ENCODE measurements around the gene ZDHHC4. TPM values are rescaled to one million over a fixed set of nuclear protein-coding genes. Genes with fewer than 3 reads are reported as not detected.

Gene ZDHHC4
- total and polyA plus RNA-seq, 9 donors = 35.9 to 92.0 (median 47.8) TPM

DNA sequence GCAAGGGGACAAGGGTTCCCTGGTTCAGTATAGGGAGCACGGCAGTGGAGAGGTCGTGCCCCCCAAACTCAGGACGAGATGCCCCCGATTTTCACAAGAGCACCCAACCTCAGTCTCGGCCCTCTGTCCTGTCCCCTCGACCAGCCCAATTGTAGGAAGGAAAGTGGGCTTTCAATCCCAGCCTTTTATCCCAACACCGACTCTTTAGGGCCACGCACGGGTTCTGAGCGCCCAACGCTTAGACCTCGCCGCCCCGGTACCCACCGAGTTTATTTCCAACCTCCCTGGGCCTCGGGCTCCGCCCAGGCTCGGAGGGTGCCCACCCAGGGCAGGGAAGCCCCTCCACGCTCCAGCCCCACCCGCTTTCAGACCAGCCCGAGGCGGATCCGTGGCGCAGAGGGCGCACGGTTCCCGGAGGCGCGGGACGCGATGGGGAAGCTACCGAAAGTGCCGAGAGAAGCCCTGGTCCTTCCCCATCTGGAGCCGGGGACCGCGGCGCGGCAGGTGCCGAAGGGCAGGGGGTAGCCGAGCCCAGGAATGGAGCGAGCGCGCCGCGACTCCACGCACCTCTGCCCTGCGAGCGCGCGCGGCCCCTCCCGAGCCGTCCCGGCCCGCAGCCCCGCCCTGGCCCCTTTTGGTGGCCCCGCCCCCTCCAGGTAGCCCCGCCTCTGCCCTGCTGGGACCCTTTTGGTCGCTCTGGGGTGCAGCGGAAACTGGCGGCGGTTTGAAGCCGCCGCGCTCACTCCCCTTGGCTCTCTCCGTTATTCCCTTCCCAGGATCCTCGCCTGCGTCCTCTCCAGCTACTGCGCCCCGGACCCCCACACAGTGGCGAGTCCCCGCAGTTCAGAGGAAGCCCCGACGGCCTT is 46.4 kb upstream of the ZDHHC4 start:
- H3K4me1 ChIP-seq (ENCODE audit: insufficient read depth) = peaks cover 6% of the 10 kb centered on the region
- no peaks in the 10 kb centered on the region for H3K27me3 ChIP-seq
- H3K36me3 ChIP-seq = no peaks in the 10 kb centered on the region
- WGBS, 3 donors = 1 to 3% (median 2%) methylated on average over 38 to 74 of the region's 74 CpGs
- no peak for DNase-seq
- intact Hi-C loops (cut with DNase I) = no loop called here
- no peaks in the 10 kb centered on the region for H3K9me3 ChIP-seq
- H3K4me3 ChIP-seq = peak overlapping the region; percentile 2
- TF ChIP-seq CTCF (IDR thresholded peaks at IDR 0.05) (no peak), POLR2A (IDR thresholded peaks at IDR 0.05) (no peak), EP300 (IDR thresholded peaks at IDR 0.05) (no peak)
- no peak overlapping the region for H3K27ac ChIP-seq

- Histone ChIP-seq H3K27ac (no peak overlapping the region), H3K4me3 (no peak overlapping the region), H3K9me3 (no peaks in the 10 kb centered on the region), H3K36me3 (no peaks in the 10 kb centered on the region), H3K4me1 (ENCODE audit: insufficient read depth) (peaks cover 4% of the 10 kb centered on the region), H3K27me3 (no peaks in the 10 kb centered on the region)
- no peak for DNase-seq
- intact Hi-C loops (cut with DNase I) = no loop called here
- WGBS, 3 donors = 22 to 28% (median 26%) methylated on average over 19 of the region's 19 CpGs
- TF ChIP-seq EP300 (IDR thresholded peaks at IDR 0.05) = no peak
- no peak for TF ChIP-seq POLR2A (IDR thresholded peaks at IDR 0.05)
- no peak for TF ChIP-seq CTCF (IDR thresholded peaks at IDR 0.05)
Measured at GRCh38 chr7:6531492-6532279, 45.6 kb upstream of the ZDHHC4 start.

- Histone ChIP-seq H3K9me3 (no peaks in the 10 kb centered on the region), H3K4me3 (no peak overlapping the region), H3K27me3 (no peaks in the 10 kb centered on the region), H3K4me1 (ENCODE audit: insufficient read depth) (peaks cover 4% of the 10 kb centered on the region), H3K36me3 (no peaks in the 10 kb centered on the region), H3K27ac (no peak overlapping the region)
- intact Hi-C loops (cut with DNase I) = no loop called here
- no peak for DNase-seq
- TF ChIP-seq POLR2A (IDR thresholded peaks at IDR 0.05) (no peak), EP300 (IDR thresholded peaks at IDR 0.05) (no peak), CTCF (IDR thresholded peaks at IDR 0.05) (no peak)
- WGBS, 3 donors = 34 to 49% (median 39%) methylated on average over 4 to 7 of the region's 7 CpGs
Measured at GRCh38 chr7:6532516-6532915, 44.7 kb upstream of the ZDHHC4 start.

DNA sequence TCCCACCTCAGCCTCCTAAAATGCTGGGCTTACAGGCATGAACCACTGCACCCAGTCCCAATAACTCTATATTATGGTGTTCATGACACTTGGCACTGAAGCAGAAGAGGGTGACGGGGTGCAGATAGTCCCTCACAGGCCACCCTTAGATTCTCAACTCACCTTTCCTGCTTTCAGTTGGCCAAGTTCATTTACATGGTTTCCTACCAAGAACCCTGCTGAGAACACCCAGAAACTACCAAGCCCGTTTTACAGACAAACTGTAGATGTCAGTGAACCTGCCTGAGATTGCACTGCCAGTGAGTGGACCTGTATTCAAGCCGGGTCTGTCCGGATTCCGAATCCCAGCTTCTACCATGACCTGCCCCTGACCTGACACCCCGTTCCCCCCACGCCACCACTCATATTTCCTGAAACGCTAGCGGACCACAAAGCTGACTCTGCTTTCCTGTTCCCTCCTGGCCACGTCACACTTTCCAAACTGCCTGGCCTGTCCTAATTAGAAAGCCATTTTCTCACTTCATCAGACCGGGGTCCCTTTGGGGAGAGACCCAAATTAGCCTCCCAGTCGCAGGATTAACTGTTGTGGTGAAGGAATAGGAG is 43.3 kb upstream of the ZDHHC4 start:
- peaks cover 4% of the 10 kb centered on the region for H3K4me1 ChIP-seq (ENCODE audit: insufficient read depth)
- H3K36me3 ChIP-seq = no peaks in the 10 kb centered on the region
- no peak overlapping the region for H3K4me3 ChIP-seq
- no peaks in the 10 kb centered on the region for H3K9me3 ChIP-seq
- TF ChIP-seq POLR2A (IDR thresholded peaks at IDR 0.05) (no peak), EP300 (IDR thresholded peaks at IDR 0.05) (no peak), CTCF (IDR thresholded peaks at IDR 0.05) (no peak)
- intact Hi-C loops (cut with DNase I) = no loop called here
- no peak overlapping the region for H3K27ac ChIP-seq
- DNase-seq = no peak
- H3K27me3 ChIP-seq = no peaks in the 10 kb centered on the region
- 19 to 26% (median 23%) methylated on average over 12 of the region's 12 CpGs for WGBS, 3 donors
